ENCODE measurements around the gene CCR5AS.

GRCh38 chr3:46354478-46354877 is 52.4 kb downstream of the CCR5AS start:
- TF ChIP-seq CTCF (IDR thresholded peaks at IDR 0.05) = no peak
- TF ChIP-seq POLR2A (IDR thresholded peaks at IDR 0.05) = no peak

Data from uterus (tissue), 2 donors.